ENCODE results near the gene SERPINI2.
"Not testable (repeated sequence)": the region's sequence is repeated elsewhere in the genome, so short reads cannot be mapped to it uniquely, and the experiment has no call there.

Gene SERPINI2

GRCh38 chr3:167445491-167445890 lies 28.4 kb downstream of the SERPINI2 start:
- DNase-seq, result no peak

GRCh38 chr3:167441256-167441655 lies 32.6 kb downstream of the SERPINI2 start:
- DNase-seq, result no peak

- no peak for DNase-seq
Observed at GRCh38 chr3:167437428-167438139, 36.3 kb downstream of the SERPINI2 start.

GRCh38 chr3:167426962-167427361 lies 46.9 kb downstream of the SERPINI2 start:
- DNase-seq, result not testable (repeated sequence)

GRCh38 chr3:167422396-167422795 lies 51.4 kb downstream of the SERPINI2 start:
- DNase-seq, result not testable (repeated sequence)

GRCh38 chr3:167409611-167410010 lies 64.2 kb downstream of the SERPINI2 start:
- no peak for DNase-seq

- no peak for DNase-seq
Observed at GRCh38 chr3:167406876-167407492, 66.9 kb downstream of the SERPINI2 start.

GRCh38 chr3:167397826-167398225 lies 76.0 kb downstream of the SERPINI2 start:
- no peak for DNase-seq

GRCh38 chr3:167396075-167396474 lies 77.8 kb downstream of the SERPINI2 start:
- no peak for DNase-seq

GRCh38 chr3:167394003-167394402 lies 79.8 kb downstream of the SERPINI2 start:
- DNase-seq, result no peak
